Measurements from ENCODE around the gene OLR1. TPM values are rescaled to one million over a fixed set of nuclear protein-coding genes. Genes with fewer than 3 reads are reported as not detected.

The OLR1 gene
- total RNA-seq, 1 donor from 2014 or later = 0.55 TPM

- Histone ChIP-seq H3K27me3 (ENCODE audit: low read depth) (no peaks in the 10 kb centered on the region), H3K4me3 (no peak overlapping the region), H3K27ac (replicated peaks) (no peak overlapping the region), H3K36me3 (no peaks in the 10 kb centered on the region), H3K4me1 (no peaks in the 10 kb centered on the region), H3K9me3 (replicated peaks) (peaks cover 5% of the 10 kb centered on the region)
- no peak for TF ChIP-seq CTCF (IDR thresholded peaks at IDR 0.05; ENCODE audit: borderline replicate concordance)
- intact Hi-C loops (cut with micrococcal nuclease) = no loop called here
- DNase-seq = no peak
These were observed 50.7 kb downstream of the OLR1 start for GRCh38 chr12:10121278-10121677.

GRCh38 chr12:10119066-10119465, 52.9 kb downstream of the OLR1 start:
- no peak overlapping the region for H3K27ac ChIP-seq (replicated peaks)
- DNase-seq = no peak
- no peak overlapping the region for H3K4me3 ChIP-seq
- H3K9me3 ChIP-seq (replicated peaks) = peaks cover 5% of the 10 kb centered on the region
- no peaks in the 10 kb centered on the region for H3K27me3 ChIP-seq (ENCODE audit: low read depth)
- intact Hi-C loops (cut with micrococcal nuclease) = no loop called here
- H3K36me3 ChIP-seq = no peaks in the 10 kb centered on the region
- H3K4me1 ChIP-seq = no peaks in the 10 kb centered on the region
- TF ChIP-seq CTCF (IDR thresholded peaks at IDR 0.05; ENCODE audit: borderline replicate concordance) = no peak

GRCh38 chr12:10115890-10116289, 56.0 kb downstream of the OLR1 start:
- intact Hi-C loops (cut with micrococcal nuclease) = no loop called here
- DNase-seq = no peak
- no peak for TF ChIP-seq CTCF (IDR thresholded peaks at IDR 0.05; ENCODE audit: borderline replicate concordance)

GRCh38 chr12:10115311-10115710, 56.6 kb downstream of the OLR1 start:
- Histone ChIP-seq H3K27me3 (ENCODE audit: low read depth) (no peaks in the 10 kb centered on the region), H3K27ac (replicated peaks) (no peak overlapping the region), H3K4me1 (no peaks in the 10 kb centered on the region), H3K4me3 (no peak overlapping the region), H3K36me3 (no peaks in the 10 kb centered on the region), H3K9me3 (replicated peaks) (peaks cover 8% of the 10 kb centered on the region)
- DNase-seq = no peak
- intact Hi-C loops (cut with micrococcal nuclease) = no loop called here
- no peak for TF ChIP-seq CTCF (IDR thresholded peaks at IDR 0.05; ENCODE audit: borderline replicate concordance)

More at GRCh38 chr12:10115890-10116289, 56.0 kb downstream of the OLR1 start:
- Histone ChIP-seq H3K36me3 (no peaks in the 10 kb centered on the region), H3K9me3 (replicated peaks) (peaks cover 8% of the 10 kb centered on the region), H3K27me3 (ENCODE audit: low read depth) (no peaks in the 10 kb centered on the region), H3K4me3 (no peak overlapping the region), H3K27ac (replicated peaks) (no peak overlapping the region), H3K4me1 (no peaks in the 10 kb centered on the region)

- intact Hi-C loops (cut with micrococcal nuclease) = no loop called here
- H3K4me3 ChIP-seq = no peak overlapping the region
- H3K27me3 ChIP-seq (ENCODE audit: low read depth) = no peaks in the 10 kb centered on the region
- H3K9me3 ChIP-seq (replicated peaks) = peaks cover 4% of the 10 kb centered on the region
- H3K4me1 ChIP-seq = no peaks in the 10 kb centered on the region
- no peaks in the 10 kb centered on the region for H3K36me3 ChIP-seq
- H3K27ac ChIP-seq (replicated peaks) = no peak overlapping the region
- no peak for DNase-seq
- no peak for TF ChIP-seq CTCF (IDR thresholded peaks at IDR 0.05; ENCODE audit: borderline replicate concordance)
These were observed 58.0 kb downstream of the OLR1 start for GRCh38 chr12:10113920-10114319.

- no peaks in the 10 kb centered on the region for H3K4me1 ChIP-seq
- H3K4me3 ChIP-seq = no peak overlapping the region
- intact Hi-C loops (cut with micrococcal nuclease) = no loop called here
- no peaks in the 10 kb centered on the region for H3K36me3 ChIP-seq
- H3K27ac ChIP-seq (replicated peaks) = no peak overlapping the region
- TF ChIP-seq CTCF (IDR thresholded peaks at IDR 0.05; ENCODE audit: borderline replicate concordance) = no peak
- H3K27me3 ChIP-seq (ENCODE audit: low read depth) = no peaks in the 10 kb centered on the region
- DNase-seq = no peak
- peaks cover 4% of the 10 kb centered on the region for H3K9me3 ChIP-seq (replicated peaks)
These were observed 58.9 kb downstream of the OLR1 start for GRCh38 chr12:10113075-10113474.

All from left ventricle myocardium inferior (tissue), 1 donor.